ENCODE results near the gene CNTNAP2. TPM values are rescaled to one million over a fixed set of nuclear protein-coding genes. Genes with fewer than 3 reads are reported as not detected.

CNTNAP2 gene
- total and polyA plus RNA-seq, 2 of the 8 experiments (the other 6 are each of a cell fraction or from before 2014, with no cell fraction given): 27.9 to 71.0 TPM

DNA sequence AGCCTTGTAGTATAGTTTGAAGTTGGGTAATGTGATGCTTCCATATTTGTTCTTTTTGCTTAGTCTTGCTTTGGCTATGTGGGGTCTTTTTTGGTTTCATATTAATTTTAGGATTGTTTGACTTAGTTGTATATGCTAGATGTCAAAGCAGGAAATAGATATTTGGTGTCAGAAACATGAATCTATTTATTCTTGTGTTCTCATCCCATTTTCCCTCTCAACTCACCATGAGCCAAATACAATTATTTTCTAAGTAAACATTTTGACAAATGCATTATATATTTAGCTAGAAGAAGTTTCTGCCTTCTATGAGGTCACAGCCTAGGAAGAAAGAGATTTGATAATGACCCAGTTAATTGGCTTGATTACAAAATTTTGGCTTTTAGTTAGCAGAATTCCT, 1313.4 kb downstream of the CNTNAP2 start:
- H4K8ac ChIP-seq (ENCODE audit: extremely low read depth, insufficient read depth, low read length): no peak overlapping the region
- no peak overlapping the region for H3K23ac ChIP-seq (ENCODE audit: insufficient read length)
- H3K4me3 ChIP-seq (ENCODE audit: extremely low read depth in 1 of 4, insufficient read depth in 2 of 4, low read depth in 3 of 4, low read length in 4 of 4): no peak overlapping the region
- no peak overlapping the region for H3K27ac ChIP-seq (ENCODE audit: low read depth, low read length)
- no peak overlapping the region for H2BK5ac ChIP-seq (ENCODE audit: low read depth, low read length)
- H2BK12ac ChIP-seq (ENCODE audit: low read depth, low read length): no peak overlapping the region
- no peak overlapping the region for H3K9ac ChIP-seq (replicated peaks in 1 of 4; ENCODE audit: extremely low read depth in 1 of 4, low read depth in 3 of 4, low read length in 3 of 4)
- no peak for DNase-seq (ENCODE audit: low read depth in 1 of 2, low spot score in 2 of 2)
- H3K79me1 ChIP-seq (ENCODE audit: low read depth, low read length): no peaks in the 10 kb centered on the region
- no peaks in the 10 kb centered on the region for H4K20me1 ChIP-seq (replicated peaks in 1 of 2; ENCODE audit: control insufficient read depth in 1 of 2, insufficient read depth in 2 of 2, low read length in 2 of 2)
- TF ChIP-seq SP4 (IDR thresholded peaks at IDR 0.05; ENCODE audit: low read length): no peak
- no peak for TF ChIP-seq NANOG (IDR thresholded peaks at IDR 0.05; ENCODE audit: insufficient read depth, low read depth, low read length, poor library complexity, severe bottlenecking)
- no peak for TF ChIP-seq CBX5 (IDR thresholded peaks at IDR 0.05; ENCODE audit: low read depth, low read length)
- no peak for TF ChIP-seq JUND (IDR thresholded peaks at IDR 0.05; ENCODE audit: low read length)
- no peak for TF ChIP-seq HDAC6 (IDR thresholded peaks at IDR 0.05; ENCODE audit: low read depth, low read length)
- no peaks in the 10 kb centered on the region for H3K9me3 ChIP-seq (ENCODE audit: insufficient read depth in 2 of 2, low read depth in 1 of 2, low read length in 1 of 2)
- H3K23me2 ChIP-seq (ENCODE audit: low read depth, low read length): no peaks in the 10 kb centered on the region
- H2BK120ac ChIP-seq (replicated peaks; ENCODE audit: low read depth, low read length): no peak overlapping the region
- no peak overlapping the region for H2BK20ac ChIP-seq (ENCODE audit: low read length)
- no peak overlapping the region for H4K5ac ChIP-seq (ENCODE audit: insufficient read length, low read depth, low read length)
- no peak overlapping the region for H3K56ac ChIP-seq (replicated peaks; ENCODE audit: insufficient read length, low read depth, low read length)
- H2AK5ac ChIP-seq (ENCODE audit: low read depth, low read length): no peak overlapping the region
- no peak overlapping the region for H3K4ac ChIP-seq (replicated peaks; ENCODE audit: insufficient read length, low read depth, low read length)
- H4K91ac ChIP-seq (replicated peaks; ENCODE audit: insufficient read length, low read length): no peak overlapping the region
- FAIRE-seq: no peak
- no peak overlapping the region for H3K14ac ChIP-seq (ENCODE audit: insufficient read length)
- H3K4me1 ChIP-seq (replicated peaks in 1 of 4; ENCODE audit: control insufficient read depth in 3 of 4, insufficient read depth in 4 of 4, low read length in 3 of 4): no peaks in the 10 kb centered on the region
- POLR2A ChIA-PET (ENCODE audit: partially characterized antibody): no interaction called here
- H3K79me2 ChIP-seq (ENCODE audit: control insufficient read depth in 1 of 2, insufficient read depth in 2 of 2, low read length in 2 of 2): no peaks in the 10 kb centered on the region
- no peak overlapping the region for H3K4me2 ChIP-seq (ENCODE audit: insufficient read depth in 1 of 2, low read depth in 2 of 2, low read length in 2 of 2)
- no peak overlapping the region for H2AFZ ChIP-seq (ENCODE audit: low read length)
- H3K36me3 ChIP-seq (ENCODE audit: control insufficient read depth in 2 of 4, insufficient read depth in 4 of 4, low read length in 3 of 4): no peaks in the 10 kb centered on the region
- CTCF ChIA-PET (ENCODE audit: partially characterized antibody): interaction anchor here (1.2 to 1.4 kb wide), 3 partner anchors 10 to 117 kb away, joined by 3 read pairs; no protein-coding TSS in a partner anchor
- peaks cover 4 to 24% (median 12%) of the 10 kb centered on the region in 4 experiments for H3K27me3 ChIP-seq (replicated peaks in 1 of 4; ENCODE audit: control insufficient read depth in 3 of 4, extremely low read depth in 1 of 4, insufficient read depth in 3 of 4, low read length in 3 of 4)
- H2BK15ac ChIP-seq (ENCODE audit: low read length): no peak overlapping the region
- no peak overlapping the region for H3K18ac ChIP-seq (ENCODE audit: extremely low read depth, low read length)
